K562 (cell line): ENCODE results near the gene DENND6B. TPM values are rescaled to one million over a fixed set of nuclear protein-coding genes. Genes with fewer than 3 reads are reported as not detected.

Experiments
- NCOA4 ChIP-seq: fragments of 450-650 bp; IDR thresholded peaks from 2 replicates; pipeline ENCODE4 v1.6.1; 2018; ENCODE audit warnings: mild to moderate bottlenecking; ENCODE audit not compliant: partially characterized antibody
- NONO ChIP-seq, 2 experiments: fragments of 200-400 bp in 1 of 2; fragments of 450-650 bp in 1 of 2; formaldehyde crosslinking in 1 of 2; IDR thresholded peaks; 2 replicates each; pipeline ENCODE4 v1.6.1; 2017; ENCODE audit warnings: low read depth in 2 of 2, mild to moderate bottlenecking in 2 of 2, moderate library complexity in 2 of 2, low read length in 1 of 2
- polyA plus RNA-seq, 8 experiments: library from polyadenylated mRNA; depleted of rRNA in 4 of 8; stranded (reverse) in 5 of 8; unstranded in 3 of 8; fragments of >200 nt; fragmentation: Nextera tagmentation in 2 of 8; fragmentation: Illumina TruSeq in 1 of 8; extraction: Ambion mirVana in 2 of 8; extraction: Trizol in 1 of 8; gene quantifications; 2 replicates each; pipeline versions ENCODE4 v1.2.1 to v1.2.3, GENCODE V29; 2011 to 2014; ENCODE audit warnings: inconsistent platforms in 1 of 8, missing spikeins in 1 of 8
- total RNA-seq, 7 experiments: library from RNA; depleted of rRNA in 6 of 7; stranded (reverse); fragments of >200 nt in 6 of 7; fragmentation: Illumina TruSeq in 2 of 7; extraction: Trizol in 2 of 7; gene quantifications; 2 replicates each; pipeline versions ENCODE4 v1.2.1 to v1.2.3, GENCODE V29; 2011 to 2021; ENCODE audit warnings: low replicate concordance in 1 of 7
- TF ChIP-seq, protein P1 (sequence below), 2 experiments: fragments of 450-650 bp; IDR thresholded peaks; 2 replicates each; pipeline ENCODE4 v1.6.1; 2016; ENCODE audit warnings: mild to moderate bottlenecking in 2 of 2, borderline replicate concordance in 1 of 2, low read depth in 1 of 2, moderate library complexity in 1 of 2
- TF ChIP-seq, protein P2 (sequence below): fragments of 200-600 bp; sonication (generic); IDR thresholded peaks from one replicate; pipeline ENCODE4 v1.6.1; 2012; ENCODE audit warnings: mild to moderate bottlenecking, low read depth, low read length, inconsistent platforms

Gene DENND6B
- total and polyA plus RNA-seq, 9 of the 15 experiments (the other 6 are each of a cell fraction or from before 2014, with no cell fraction given), result 0.07 to 3.7 (median 1.5) TPM

DNA sequence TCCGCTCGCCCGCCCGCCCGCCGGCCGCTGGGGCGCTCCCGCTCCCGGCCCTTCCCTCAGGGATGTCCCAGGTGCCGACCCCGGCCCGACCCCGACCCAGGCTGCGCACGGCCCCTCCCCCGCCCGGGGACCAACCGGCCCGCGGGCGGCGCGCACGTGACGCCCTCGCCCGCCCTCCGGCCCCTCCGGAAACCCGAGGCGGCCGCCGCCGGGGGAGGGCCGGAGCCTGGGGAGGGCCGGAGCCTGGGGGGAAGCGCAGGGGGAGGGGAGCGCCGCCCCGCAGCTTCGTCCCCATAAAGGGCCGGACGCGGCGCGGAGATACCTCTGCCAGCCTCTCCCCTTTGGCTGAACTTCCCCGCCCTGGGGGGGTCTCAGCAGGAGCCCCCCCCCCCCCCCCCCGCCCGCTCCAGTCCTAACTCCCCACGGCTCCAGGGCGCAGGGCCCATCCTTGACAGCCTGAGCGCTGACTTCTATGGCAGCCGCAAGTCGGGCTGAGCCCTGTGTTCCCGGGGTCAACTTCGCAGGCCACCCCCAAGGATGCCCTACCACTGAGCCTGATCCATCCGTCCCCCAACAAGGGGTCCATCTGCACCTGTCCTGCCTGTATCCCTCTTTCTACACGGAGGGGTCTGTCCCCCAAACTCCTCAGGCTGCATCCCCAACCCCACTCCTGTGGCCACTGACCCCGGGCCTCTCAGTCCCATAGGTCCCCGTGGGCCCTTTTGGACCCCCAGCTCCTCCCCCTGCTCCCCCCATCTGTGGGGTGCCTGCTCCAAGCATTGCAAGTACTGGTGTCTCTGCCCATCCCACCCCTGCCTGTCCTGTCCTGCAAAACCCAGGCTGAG is 65.0 kb downstream of the DENND6B start, which contains the start of gene MAPK12 (continued):
- TF ChIP-seq, protein P1, sequence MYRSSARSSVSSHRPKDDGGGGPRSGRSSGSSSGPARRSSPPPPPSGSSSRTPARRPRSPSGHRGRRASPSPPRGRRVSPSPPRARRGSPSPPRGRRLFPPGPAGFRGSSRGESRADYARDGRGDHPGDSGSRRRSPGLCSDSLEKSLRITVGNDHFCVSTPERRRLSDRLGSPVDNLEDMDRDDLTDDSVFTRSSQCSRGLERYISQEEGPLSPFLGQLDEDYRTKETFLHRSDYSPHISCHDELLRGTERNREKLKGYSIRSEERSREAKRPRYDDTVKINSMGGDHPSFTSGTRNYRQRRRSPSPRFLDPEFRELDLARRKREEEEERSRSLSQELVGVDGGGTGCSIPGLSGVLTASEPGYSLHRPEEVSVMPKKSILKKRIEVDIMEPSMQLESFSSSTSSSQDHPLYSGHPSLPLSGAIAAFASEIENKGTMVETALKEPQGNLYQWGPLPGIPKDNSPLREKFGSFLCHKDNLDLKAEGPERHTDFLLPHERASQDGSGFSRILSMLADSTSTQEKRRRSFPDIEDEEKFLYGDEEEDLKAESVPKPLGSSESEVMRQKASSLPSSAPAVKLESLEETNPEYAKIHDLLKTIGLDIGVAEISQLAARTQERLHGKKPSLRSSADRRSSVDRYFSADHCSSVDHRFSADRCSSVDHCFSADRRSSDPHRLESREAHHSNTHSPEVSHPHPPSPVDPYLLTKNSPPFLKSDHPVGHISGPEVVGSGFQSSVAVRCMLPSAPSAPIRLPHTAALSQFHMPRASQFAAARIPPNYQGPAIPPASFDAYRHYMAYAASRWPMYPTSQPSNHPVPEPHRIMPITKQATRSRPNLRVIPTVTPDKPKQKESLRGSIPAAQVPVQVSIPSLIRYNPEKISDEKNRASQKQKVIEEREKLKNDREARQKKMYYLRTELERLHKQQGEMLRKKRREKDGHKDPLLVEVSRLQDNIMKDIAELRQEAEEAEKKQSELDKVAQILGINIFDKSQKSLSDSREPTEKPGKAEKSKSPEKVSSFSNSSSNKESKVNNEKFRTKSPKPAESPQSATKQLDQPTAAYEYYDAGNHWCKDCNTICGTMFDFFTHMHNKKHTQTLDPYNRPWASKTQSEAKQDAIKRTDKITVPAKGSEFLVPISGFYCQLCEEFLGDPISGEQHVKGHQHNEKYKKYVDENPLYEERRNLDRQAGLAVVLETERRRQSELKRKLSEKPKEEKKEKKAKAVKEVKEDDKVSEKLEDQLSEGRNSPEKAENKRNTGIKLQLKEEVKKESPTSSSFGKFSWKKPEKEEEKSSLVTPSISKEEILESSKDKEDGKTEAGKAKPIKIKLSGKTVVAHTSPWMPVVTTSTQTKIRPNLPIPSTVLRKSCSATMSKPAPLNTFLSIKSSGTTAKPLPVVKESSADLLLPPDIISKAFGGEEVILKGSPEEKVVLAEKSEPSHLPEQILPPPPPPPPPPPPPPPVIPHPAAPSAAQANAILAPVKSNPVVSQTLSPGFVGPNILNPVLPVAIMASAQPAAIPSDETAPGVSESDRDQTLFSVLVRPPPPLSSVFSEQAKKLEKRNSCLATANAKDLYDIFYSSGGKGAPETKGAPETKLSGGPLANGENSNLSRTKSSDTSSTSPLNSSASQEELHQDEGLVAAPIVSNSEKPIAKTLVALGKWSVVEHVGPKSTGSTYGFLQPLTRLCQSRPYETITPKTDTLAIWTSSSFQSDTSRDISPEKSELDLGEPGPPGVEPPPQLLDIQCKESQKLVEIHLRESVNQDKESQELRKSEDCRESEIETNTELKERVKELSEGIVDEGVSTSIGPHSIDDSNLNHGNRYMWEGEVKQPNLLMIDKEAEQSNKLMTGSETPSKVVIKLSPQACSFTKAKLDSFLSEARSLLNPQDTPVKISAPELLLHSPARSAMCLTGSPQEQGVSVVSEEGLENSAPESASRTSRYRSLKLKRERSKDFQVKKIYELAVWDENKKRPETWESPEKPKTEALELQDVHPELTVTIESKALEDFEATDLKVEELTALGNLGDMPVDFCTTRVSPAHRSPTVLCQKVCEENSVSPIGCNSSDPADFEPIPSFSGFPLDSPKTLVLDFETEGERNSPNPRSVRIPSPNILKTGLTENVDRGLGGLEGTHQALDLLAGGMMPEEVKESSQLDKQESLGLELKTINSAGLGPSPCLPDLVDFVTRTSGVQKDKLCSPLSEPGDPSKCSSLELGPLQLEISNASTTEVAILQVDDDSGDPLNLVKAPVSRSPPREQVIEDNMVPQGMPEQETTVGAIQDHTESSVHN (IDR thresholded peaks at IDR 0.05; ENCODE audit: borderline replicate concordance in 1 of 2, low read depth in 1 of 2), result no peak
- TF ChIP-seq, protein P2, sequence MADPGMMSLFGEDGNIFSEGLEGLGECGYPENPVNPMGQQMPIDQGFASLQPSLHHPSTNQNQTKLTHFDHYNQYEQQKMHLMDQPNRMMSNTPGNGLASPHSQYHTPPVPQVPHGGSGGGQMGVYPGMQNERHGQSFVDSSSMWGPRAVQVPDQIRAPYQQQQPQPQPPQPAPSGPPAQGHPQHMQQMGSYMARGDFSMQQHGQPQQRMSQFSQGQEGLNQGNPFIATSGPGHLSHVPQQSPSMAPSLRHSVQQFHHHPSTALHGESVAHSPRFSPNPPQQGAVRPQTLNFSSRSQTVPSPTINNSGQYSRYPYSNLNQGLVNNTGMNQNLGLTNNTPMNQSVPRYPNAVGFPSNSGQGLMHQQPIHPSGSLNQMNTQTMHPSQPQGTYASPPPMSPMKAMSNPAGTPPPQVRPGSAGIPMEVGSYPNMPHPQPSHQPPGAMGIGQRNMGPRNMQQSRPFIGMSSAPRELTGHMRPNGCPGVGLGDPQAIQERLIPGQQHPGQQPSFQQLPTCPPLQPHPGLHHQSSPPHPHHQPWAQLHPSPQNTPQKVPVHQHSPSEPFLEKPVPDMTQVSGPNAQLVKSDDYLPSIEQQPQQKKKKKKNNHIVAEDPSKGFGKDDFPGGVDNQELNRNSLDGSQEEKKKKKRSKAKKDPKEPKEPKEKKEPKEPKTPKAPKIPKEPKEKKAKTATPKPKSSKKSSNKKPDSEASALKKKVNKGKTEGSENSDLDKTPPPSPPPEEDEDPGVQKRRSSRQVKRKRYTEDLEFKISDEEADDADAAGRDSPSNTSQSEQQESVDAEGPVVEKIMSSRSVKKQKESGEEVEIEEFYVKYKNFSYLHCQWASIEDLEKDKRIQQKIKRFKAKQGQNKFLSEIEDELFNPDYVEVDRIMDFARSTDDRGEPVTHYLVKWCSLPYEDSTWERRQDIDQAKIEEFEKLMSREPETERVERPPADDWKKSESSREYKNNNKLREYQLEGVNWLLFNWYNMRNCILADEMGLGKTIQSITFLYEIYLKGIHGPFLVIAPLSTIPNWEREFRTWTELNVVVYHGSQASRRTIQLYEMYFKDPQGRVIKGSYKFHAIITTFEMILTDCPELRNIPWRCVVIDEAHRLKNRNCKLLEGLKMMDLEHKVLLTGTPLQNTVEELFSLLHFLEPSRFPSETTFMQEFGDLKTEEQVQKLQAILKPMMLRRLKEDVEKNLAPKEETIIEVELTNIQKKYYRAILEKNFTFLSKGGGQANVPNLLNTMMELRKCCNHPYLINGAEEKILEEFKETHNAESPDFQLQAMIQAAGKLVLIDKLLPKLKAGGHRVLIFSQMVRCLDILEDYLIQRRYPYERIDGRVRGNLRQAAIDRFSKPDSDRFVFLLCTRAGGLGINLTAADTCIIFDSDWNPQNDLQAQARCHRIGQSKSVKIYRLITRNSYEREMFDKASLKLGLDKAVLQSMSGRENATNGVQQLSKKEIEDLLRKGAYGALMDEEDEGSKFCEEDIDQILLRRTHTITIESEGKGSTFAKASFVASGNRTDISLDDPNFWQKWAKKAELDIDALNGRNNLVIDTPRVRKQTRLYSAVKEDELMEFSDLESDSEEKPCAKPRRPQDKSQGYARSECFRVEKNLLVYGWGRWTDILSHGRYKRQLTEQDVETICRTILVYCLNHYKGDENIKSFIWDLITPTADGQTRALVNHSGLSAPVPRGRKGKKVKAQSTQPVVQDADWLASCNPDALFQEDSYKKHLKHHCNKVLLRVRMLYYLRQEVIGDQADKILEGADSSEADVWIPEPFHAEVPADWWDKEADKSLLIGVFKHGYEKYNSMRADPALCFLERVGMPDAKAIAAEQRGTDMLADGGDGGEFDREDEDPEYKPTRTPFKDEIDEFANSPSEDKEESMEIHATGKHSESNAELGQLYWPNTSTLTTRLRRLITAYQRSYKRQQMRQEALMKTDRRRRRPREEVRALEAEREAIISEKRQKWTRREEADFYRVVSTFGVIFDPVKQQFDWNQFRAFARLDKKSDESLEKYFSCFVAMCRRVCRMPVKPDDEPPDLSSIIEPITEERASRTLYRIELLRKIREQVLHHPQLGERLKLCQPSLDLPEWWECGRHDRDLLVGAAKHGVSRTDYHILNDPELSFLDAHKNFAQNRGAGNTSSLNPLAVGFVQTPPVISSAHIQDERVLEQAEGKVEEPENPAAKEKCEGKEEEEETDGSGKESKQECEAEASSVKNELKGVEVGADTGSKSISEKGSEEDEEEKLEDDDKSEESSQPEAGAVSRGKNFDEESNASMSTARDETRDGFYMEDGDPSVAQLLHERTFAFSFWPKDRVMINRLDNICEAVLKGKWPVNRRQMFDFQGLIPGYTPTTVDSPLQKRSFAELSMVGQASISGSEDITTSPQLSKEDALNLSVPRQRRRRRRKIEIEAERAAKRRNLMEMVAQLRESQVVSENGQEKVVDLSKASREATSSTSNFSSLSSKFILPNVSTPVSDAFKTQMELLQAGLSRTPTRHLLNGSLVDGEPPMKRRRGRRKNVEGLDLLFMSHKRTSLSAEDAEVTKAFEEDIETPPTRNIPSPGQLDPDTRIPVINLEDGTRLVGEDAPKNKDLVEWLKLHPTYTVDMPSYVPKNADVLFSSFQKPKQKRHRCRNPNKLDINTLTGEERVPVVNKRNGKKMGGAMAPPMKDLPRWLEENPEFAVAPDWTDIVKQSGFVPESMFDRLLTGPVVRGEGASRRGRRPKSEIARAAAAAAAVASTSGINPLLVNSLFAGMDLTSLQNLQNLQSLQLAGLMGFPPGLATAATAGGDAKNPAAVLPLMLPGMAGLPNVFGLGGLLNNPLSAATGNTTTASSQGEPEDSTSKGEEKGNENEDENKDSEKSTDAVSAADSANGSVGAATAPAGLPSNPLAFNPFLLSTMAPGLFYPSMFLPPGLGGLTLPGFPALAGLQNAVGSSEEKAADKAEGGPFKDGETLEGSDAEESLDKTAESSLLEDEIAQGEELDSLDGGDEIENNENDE, result no peak
- no peak; a peak in 1 of 4 replicates for TF ChIP-seq NONO (IDR thresholded peaks at IDR 0.05; ENCODE audit: low read depth in 2 of 2, low read length in 1 of 2)
- no peak for TF ChIP-seq NCOA4
